ENCODE results near the gene HSPA4.

DNA sequence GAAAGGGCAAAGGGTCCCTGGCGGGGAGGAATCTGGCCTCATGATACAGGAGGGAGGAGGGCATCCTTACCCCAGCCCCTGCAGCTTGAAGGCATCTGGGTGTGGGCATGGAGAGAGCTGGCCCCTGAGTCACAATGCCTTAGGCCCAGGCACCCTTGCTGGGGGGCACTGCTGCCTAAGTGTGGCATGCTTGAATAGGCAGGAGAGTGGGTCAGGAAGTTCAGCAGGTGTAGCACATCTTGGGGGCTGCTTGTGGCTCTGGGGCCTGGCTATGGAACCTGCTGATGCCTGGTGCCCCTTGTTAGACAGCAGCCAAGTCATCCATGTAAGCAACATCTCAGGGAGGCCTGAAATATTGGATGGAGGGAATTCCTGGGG is 63.1 kb downstream of the HSPA4 start:
- TF ChIP-seq GATA2 (IDR thresholded peaks at IDR 0.05; ENCODE audit: low read depth, low read length) (no peak), GATA3 (IDR thresholded peaks at IDR 0.05; ENCODE audit: low read depth, low read length) (no peak)
